SU-DHL-6 (cell line): Measurements from ENCODE around the gene VWA5B1.

Experiments
- CTCF ChIP-seq: fragments of 200-600 bp; sonication (generic); IDR thresholded peaks from one replicate; pipeline ENCODE4 v1.5.1; 2017; ENCODE audit warnings: antibody characterized with exemption, mild to moderate bottlenecking, low read length, moderate library complexity; ENCODE audit not compliant: insufficient read depth, poor library complexity, severe bottlenecking
- EZH2phosphoT487 ChIP-seq: fragments of 200-600 bp; sonication (generic), shearing (Covaris generic); conservative IDR thresholded peaks from 2 replicates; pipeline ENCODE4 v1.6.1; 2018; ENCODE audit warnings: mild to moderate bottlenecking, antibody characterized with exemption, low read length, moderate library complexity, mixed read lengths

- no peak for TF ChIP-seq CTCF
- TF ChIP-seq EZH2phosphoT487: no peak
Observed at GRCh38 chr1:20252587-20252986, 38.1 kb upstream of the VWA5B1 start.
